Transverse colon (tissue), 4 donors: ENCODE results near the gene ANKRD50. TPM values are rescaled to one million over a fixed set of nuclear protein-coding genes. Genes with fewer than 3 reads are reported as not detected.

Experiments
- DNase-seq: peaks from one replicate; pipeline ENCODE4 v3.0.0-alpha.2; 2019
- H3K27ac ChIP-seq, 4 donors: fragments of 200-600 bp; sonication (generic); 2 replicates each; pipeline ENCODE4 v1.5.1; 2016 to 2018; ENCODE audit warnings: inconsistent platforms in 4 of 4
- H3K27me3 ChIP-seq: fragments of 200-600 bp; sonication (generic); 2 replicates; pipeline ENCODE4 v1.5.1; 2017; ENCODE audit warnings: inconsistent platforms
- H3K36me3 ChIP-seq, 4 donors: fragments of 200-600 bp; sonication (generic); 2 replicates each; pipeline ENCODE4 v1.5.1; 2017 to 2019; ENCODE audit warnings: inconsistent platforms in 4 of 4
- H3K4me1 ChIP-seq, 4 donors: fragments of 200-600 bp; sonication (generic); 2 replicates each; pipeline ENCODE4 v1.5.1; 2017 to 2020; ENCODE audit warnings: inconsistent platforms in 4 of 4
- H3K4me3 ChIP-seq, 4 donors: fragments of 200-600 bp; sonication (generic); 1 replicate in 1 of 4; 2 replicates in 3 of 4; pipeline versions ENCODE4 v1.5.1 to v1.6.1; 2017 to 2019; ENCODE audit warnings: inconsistent platforms in 4 of 4
- H3K9me3 ChIP-seq, 2 donors: fragments of 200-600 bp; sonication (generic); 2 replicates each; pipeline ENCODE4 v1.5.1; 2017 to 2019; ENCODE audit warnings: inconsistent platforms in 2 of 2
- CTCF ChIP-seq, 5 experiments: fragments of 200-600 bp in 3 of 5; fragments of 450-650 bp in 2 of 5; sonication (generic) in 3 of 5; IDR thresholded peaks; 1 replicate in 2 of 5; 2 replicates in 3 of 5; pipeline ENCODE4 v1.5.1; 2016 to 2017; ENCODE audit warnings: antibody characterized with exemption in 5 of 5, inconsistent platforms in 3 of 5, mild to moderate bottlenecking in 2 of 5, moderate library complexity in 1 of 5
- EP300 ChIP-seq: sonication (generic); formaldehyde crosslinking; IDR thresholded peaks from one replicate; pipeline ENCODE4 v1.6.1; 2017; ENCODE audit warnings: antibody characterized with exemption, low read depth
- POLR2A ChIP-seq: fragments of 450-650 bp; IDR thresholded peaks from one replicate; pipeline ENCODE4 v1.6.1; 2016; ENCODE audit warnings: antibody characterized with exemption, mild to moderate bottlenecking, moderate library complexity
- POLR2AphosphoS5 ChIP-seq, 3 donors: sonication (generic); formaldehyde crosslinking; IDR thresholded peaks; one replicate each; pipeline ENCODE4 v1.6.1; 2016; ENCODE audit warnings: antibody characterized with exemption in 3 of 3
- WGBS, 2 donors: methylation state at CpG; one replicate each; pipeline ENCODE4 v1.1.5; 2018; ENCODE audit warnings: low coverage in 1 of 2; 5-methylcytosine and 5-hydroxymethylcytosine counted together
- in situ Hi-C, 4 donors: fragments of 200-750 bp; cut with MboI; loops; one replicate each; pipeline versions ENCODE4 v1.15.0 to v1.15.1; 2017; ENCODE audit warnings: low sequenced_read_pairs in 3 of 4, low pct_ligation_motif_present in 1 of 4, low pct_unique_long_range_greater_than_20kb in 1 of 4
- intact Hi-C: fragments of 100-400 bp; cut with DNase I; formaldehyde crosslinking; loops from one replicate; pipeline ENCODE4 v1.15.1; 2023; ENCODE audit warnings: low total_unique reads
- total RNA-seq, 4 donors: library from RNA; depleted of rRNA; stranded (reverse); fragments of >200 nt; gene quantifications; one replicate each; pipeline ENCODE4 v1.1.0, GENCODE V29; 2016

ANKRD50 gene
- total RNA-seq, 4 donors from 2014 or later, result 11.9 to 31.8 (median 13.9) TPM

GRCh38 chr4:124697441-124697840 is 15.1 kb downstream of the ANKRD50 start:
- no peaks in the 10 kb centered on the region for H3K27me3 ChIP-seq
- in situ Hi-C loops, result no loop called here
- intact Hi-C loops, result no loop called here
- no peak overlapping the region for H3K4me3 ChIP-seq
- H3K9me3 ChIP-seq, result peaks cover 0 to 7% of the 10 kb centered on the region in 2 donors
- H3K36me3 ChIP-seq, result no peaks in the 10 kb centered on the region
- no peak overlapping the region for H3K27ac ChIP-seq
- no peaks in the 10 kb centered on the region for H3K4me1 ChIP-seq
- WGBS, 2 donors, result 96 to 100% methylated on average over 1 to 2 of the region's 2 CpGs
- DNase-seq, result no peak
- TF ChIP-seq CTCF (IDR thresholded peaks at IDR 0.05), result no peak
- no peak for TF ChIP-seq POLR2AphosphoS5 (IDR thresholded peaks at IDR 0.05)
- TF ChIP-seq EP300, result no peak
- TF ChIP-seq POLR2A, result no peak

- in situ Hi-C loops, result no loop called here
- TF ChIP-seq POLR2AphosphoS5 (IDR thresholded peaks at IDR 0.05) (no peak), EP300 (no peak), CTCF (IDR thresholded peaks at IDR 0.05) (no peak), POLR2A (no peak)
- no peaks in the 10 kb centered on the region for H3K27me3 ChIP-seq
- no peak for DNase-seq
- H3K36me3 ChIP-seq, result no peaks in the 10 kb centered on the region
- H3K4me3 ChIP-seq, result no peak overlapping the region
- no peak overlapping the region for H3K27ac ChIP-seq
- intact Hi-C loops, result no loop called here
- H3K4me1 ChIP-seq, result no peaks in the 10 kb centered on the region
- peaks cover 0 to 7% of the 10 kb centered on the region in 2 donors for H3K9me3 ChIP-seq
Measured at GRCh38 chr4:124696182-124696581, 16.4 kb downstream of the ANKRD50 start.

GRCh38 chr4:124694946-124695598 is 17.5 kb downstream of the ANKRD50 start:
- TF ChIP-seq CTCF (IDR thresholded peaks at IDR 0.05) (no peak), POLR2AphosphoS5 (IDR thresholded peaks at IDR 0.05) (no peak), POLR2A (no peak), EP300 (no peak)
- no peak for DNase-seq
- in situ Hi-C loops, result no loop called here
- Histone ChIP-seq H3K27ac (no peak overlapping the region), H3K27me3 (no peaks in the 10 kb centered on the region), H3K4me1 (no peaks in the 10 kb centered on the region), H3K4me3 (no peak overlapping the region), H3K36me3 (no peaks in the 10 kb centered on the region), H3K9me3 (peaks cover 0 to 7% of the 10 kb centered on the region in 2 donors)
- 91 to 100% methylated on average over 1 to 6 of the region's 6 CpGs for WGBS, 2 donors
- intact Hi-C loops, result no loop called here

- H3K9me3 ChIP-seq, result peaks cover 0 to 7% of the 10 kb centered on the region in 2 donors
- intact Hi-C loops (no loop called here), in situ Hi-C loops (no loop called here)
- H3K27ac ChIP-seq, result no peak overlapping the region
- no peak overlapping the region for H3K4me3 ChIP-seq
- no peaks in the 10 kb centered on the region for H3K27me3 ChIP-seq
- no peak for DNase-seq
- no peaks in the 10 kb centered on the region for H3K4me1 ChIP-seq
- TF ChIP-seq CTCF (IDR thresholded peaks at IDR 0.05), result no peak
- TF ChIP-seq POLR2AphosphoS5 (IDR thresholded peaks at IDR 0.05), result no peak
- TF ChIP-seq EP300, result no peak
- TF ChIP-seq POLR2A, result no peak
- H3K36me3 ChIP-seq, result no peaks in the 10 kb centered on the region
Measured at GRCh38 chr4:124694306-124694705, 18.2 kb downstream of the ANKRD50 start.
